Measurements from ENCODE around the gene NBAS.

NBAS gene

DNA sequence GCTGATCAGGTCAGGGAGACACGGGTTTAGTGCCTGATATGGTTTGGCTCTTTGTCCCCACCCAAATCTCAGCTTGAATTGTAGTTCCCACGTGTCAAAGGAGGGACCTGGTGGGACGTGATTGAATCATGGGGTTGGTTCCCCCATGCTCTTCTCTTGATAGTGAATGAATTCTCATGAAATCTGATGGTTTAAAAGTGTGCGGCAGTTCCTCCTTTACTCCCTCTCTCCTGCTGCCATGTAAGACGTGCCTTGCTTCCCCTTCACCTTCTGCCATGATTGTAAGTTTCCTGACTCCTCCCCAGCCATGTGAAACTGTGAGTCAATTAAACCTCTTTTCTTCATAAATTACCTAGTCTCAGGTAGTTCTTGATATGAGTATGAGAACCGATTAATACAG lies 424.5 kb downstream of the NBAS start:
- no peak for DNase-seq (ENCODE audit: low read depth in 2 of 2)

DNA sequence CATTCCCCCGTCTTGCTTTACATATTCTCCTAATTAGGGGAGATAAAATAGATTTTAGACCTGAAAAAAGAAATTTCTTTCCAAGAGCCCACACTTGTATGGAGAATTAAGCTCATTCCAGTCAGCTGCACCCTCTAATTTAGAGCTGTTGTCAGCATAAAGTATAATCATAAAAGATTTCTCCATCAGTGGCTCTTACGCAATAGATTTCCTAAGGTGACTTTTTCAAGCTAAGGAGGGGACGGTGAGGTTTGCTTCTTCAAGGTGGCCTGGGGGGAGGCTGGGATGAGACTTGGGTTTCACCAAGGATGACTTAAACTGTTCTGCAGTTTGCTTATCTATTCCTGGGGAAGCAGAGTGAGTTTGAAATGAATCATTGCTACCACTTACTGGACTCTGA lies 426.2 kb downstream of the NBAS start:
- no peak for DNase-seq (ENCODE audit: low read depth in 2 of 2)

DNA sequence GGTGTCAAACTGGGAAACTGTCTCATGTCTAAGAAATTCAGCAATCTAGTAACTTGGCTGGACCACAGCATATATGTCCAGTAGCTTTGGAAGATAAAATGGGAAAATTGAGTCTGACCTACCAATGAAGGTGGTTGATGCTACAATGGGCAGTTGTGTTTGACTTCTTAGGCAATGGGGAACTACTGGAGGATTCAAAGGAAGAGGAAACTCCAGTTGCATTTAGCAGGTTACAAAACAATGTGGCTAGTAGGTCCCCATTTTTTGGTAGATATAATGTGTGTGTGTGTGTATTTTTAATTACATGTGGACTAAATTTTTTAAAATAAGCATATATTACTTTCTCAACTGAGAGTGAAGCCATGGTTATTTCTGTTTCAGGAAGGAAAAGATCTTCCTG lies 427.7 kb downstream of the NBAS start:
- no peak for DNase-seq (ENCODE audit: low read depth in 2 of 2)

DNA sequence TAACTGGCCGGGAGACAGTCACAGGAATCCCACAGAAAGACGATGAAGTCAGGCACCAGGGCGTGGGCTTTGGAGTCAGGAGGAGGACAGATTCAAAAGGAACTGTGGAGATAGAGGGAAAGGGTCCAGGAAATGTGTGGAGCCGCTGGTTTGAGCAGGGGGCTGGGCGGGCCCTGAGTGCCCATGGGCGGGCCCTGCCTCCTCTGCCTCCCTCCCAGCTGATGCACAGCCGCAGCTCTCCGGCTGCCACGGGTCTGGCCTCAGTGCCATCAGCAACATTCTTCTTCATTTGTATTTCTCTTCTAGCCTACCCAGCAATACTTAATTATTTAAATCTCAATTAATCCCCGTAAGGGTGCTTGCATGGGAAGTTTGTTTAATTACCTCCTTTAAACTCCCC lies 432.3 kb downstream of the NBAS start:
- no peak for DNase-seq (ENCODE audit: low read depth in 2 of 2)

DNA sequence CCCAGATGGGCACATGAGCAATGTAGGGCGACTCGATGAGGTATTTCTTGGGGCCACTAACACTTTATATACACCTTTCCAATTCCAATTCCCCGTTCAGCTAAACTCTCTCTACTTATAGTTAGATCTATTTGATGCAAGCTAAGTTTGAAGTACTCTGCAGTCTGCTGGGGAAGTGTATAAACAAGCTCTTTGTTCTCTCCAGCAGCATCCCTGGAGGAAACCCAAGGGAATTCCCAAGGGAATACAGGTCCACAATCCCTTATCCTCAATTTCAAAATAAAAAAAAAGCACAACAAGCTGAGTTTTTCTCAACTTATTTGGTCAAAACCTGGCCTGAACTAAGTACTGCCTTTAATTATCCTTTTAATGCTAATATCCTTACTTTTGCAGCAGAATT lies 433.3 kb downstream of the NBAS start:
- no peak for DNase-seq (ENCODE audit: low read depth in 2 of 2)

DNA sequence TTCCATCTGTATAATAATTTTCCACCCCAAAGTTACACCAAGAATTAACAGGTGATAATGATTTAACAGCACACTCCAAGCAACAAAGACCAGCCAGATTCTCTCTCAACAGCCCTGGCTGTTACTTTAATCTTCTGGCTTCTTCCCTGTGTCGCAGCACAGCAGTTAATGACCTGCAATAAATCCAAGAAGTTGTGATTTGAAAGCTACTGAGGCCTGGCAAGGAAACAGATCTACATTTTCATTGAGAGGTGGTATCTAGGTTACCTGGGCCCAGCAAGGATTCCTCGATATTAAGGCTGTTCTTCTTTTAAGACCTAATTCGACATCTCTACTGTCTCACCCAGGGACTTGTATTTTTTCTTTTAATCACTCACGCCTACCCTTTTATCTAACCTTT lies 433.8 kb downstream of the NBAS start:
- DNase-seq (ENCODE audit: low read depth in 2 of 2) = no peak

DNA sequence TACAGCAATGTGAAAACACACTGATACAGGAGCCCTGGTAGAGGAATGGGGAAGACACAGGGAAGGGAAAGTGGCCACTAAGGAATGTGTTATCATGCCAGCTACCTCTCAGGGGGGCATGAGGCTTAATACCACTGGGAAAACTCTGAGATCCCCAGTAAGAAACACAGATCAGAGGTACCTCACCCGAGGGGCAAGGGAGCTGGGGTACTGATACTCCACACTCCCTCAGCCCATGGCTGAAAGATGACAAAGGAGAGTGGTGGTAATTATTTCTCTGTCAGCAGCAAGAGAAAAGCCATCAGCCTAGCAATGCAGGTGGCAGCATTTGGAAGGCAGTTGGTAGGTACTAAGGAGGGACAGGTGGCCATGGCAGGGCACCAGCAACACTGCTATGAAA lies 434.8 kb downstream of the NBAS start:
- no peak for DNase-seq (ENCODE audit: low read depth in 2 of 2)

DNA sequence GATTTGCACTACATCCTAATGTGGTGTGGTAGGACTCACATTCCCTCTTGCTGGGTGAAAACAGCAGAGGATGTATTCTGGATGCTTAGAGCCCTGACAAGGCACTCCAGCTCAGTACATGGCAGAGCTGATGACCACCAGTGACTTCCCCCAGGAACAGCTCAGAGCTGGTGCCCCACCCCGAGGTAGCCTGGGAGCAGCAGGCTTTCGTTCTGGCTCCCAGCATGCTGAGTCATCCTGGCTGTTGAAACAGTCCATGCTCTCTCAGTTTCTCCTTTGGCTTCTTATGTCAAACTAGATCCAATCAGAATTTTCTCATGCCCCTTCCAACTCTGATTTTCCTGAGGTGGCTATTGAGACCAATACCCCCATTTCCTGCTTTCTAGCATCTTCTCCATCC lies 438.2 kb downstream of the NBAS start:
- DNase-seq (ENCODE audit: low read depth in 2 of 2) = no peak

DNA sequence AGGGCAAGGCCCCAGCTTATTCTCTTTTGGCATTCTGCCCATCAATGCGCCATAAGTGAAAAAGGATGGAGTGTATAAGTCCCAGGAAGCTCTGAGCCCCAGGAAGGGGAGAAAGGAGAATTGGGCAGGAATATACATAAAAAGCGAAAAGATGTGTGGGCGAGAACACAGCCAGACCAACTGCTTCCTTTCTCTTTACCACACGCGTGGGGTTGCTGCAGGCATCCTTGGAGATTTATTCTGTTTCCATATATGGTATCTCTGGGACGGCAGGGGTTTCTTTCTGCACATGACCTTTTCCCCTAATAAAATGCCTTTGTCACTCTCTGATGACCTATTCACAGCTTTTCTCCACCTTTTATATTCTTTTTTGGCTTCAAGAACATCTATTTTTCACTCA lies 440.5 kb downstream of the NBAS start:
- no peak for DNase-seq (ENCODE audit: low read depth in 2 of 2)

DNA sequence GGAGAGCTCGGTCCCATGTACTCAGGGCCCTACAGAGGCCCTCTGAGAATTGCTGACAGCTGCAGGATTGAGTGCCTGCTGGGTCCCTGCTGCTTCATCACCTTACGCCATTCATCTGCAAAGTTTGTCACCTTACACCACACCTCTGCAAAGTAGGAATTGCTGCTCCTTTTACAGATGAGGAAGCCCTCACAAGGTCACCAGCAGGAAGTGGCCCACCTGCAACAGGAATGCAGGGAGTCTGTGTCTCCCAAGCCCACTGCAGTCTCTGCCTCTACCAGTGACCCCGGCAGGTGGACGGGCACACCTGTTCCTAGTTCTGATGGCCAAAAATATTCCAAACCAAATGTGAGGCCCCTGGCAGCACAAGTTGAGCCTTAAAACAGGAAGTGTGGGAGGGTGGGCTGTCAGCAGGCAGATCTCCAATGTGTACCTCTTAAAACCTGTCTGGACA lies 441.4 kb downstream of the NBAS start:
- DNase-seq (ENCODE audit: low read depth in 2 of 2) = no peak

DNA sequence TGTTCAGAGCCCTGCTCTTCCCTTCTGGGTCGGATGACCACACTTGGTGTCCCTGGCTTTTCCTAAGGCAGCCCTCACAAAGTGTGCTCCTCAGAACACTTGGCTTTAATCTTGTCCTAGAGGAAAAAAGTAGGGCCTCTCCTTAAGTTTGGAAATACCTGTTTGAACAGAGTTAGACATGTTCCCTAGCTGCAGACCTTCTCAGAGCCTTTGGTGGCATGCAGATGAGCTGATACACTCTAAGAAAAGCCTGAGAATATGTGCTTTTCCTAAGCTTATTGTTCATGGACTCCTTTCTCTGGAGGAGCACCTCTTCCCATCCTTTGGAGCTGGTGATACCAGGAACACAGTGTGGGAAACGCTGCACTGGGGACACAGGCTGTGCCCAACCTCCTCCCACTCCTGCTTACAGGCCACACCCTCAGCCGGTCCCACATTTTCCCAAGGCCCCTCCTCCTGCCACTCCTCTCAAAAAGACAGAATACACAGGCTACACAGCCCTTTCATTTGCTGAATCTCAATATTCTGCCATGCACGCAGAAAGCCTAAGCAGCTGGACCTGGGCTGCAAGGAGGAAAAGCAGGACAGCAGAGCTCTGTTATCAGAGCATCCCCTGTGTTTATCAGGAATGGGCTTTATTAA lies 443.6 kb downstream of the NBAS start:
- no peak for DNase-seq (ENCODE audit: low read depth in 2 of 2)
